GDM1 (cell line): ENCODE results near the gene VEGFC.

ENCODE experiments used
- DNase-seq: peaks from one replicate; lab custom pipeline; 2025; lab: John Stamatoyannopoulos, UW

Gene VEGFC

DNA sequence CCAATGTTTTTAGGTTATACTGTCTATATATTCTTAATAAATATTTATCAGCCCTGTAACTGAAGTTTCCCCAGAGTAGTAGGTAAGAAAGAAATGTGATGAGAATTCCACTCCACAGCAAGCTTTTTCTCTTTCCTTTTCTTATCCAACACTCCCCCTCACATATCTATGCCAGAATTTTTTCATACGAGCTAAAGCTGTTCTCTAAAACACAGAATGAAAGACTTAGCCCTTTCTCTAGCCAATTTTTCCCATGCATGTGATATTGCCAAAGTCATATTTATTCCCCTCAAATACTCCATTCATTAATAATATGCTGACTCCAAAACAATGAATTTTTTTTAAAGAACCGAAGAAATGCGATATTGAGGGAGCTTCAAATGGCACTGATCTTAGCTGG, 32.3 kb downstream of the VEGFC start:
- DNase-seq, result no peak

DNA sequence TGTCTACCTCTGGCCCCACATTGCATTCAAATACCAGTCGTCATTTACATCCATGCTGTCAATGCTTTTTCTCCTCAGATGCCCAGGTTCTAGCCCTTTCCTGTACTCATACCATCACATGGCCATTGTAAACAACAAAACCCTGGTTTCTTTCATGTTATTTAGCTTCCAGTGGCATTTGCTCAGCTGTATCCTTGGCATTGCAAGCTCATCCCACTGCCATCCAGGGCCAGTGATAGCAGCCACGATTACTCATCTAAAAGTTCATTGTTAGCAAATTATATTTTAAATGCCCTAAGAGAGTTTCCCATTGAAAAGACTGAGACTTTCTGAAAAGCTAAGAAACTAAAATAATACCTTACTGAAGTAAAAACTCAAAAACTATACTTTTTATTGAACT, 34.0 kb downstream of the VEGFC start:
- DNase-seq, result no peak

DNA sequence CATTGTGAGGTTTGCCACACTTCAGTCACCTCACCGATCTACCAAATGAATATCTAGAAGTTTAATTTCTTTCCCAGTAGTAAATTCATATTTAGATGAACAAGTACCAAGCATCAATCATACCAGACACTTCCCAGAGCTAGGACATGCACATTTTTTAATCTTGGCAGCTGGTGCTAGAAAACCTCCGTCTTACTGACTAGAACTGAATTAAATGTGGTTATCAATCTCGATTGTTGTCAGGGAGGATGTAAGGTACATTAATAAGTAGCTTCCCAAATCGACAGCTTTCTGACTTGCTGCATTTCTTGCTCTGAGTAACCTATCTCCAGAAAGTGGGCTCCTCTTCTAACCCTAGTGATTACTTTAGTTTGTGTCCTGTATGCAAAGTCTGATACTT, 34.4 kb downstream of the VEGFC start:
- DNase-seq, result no peak

DNA sequence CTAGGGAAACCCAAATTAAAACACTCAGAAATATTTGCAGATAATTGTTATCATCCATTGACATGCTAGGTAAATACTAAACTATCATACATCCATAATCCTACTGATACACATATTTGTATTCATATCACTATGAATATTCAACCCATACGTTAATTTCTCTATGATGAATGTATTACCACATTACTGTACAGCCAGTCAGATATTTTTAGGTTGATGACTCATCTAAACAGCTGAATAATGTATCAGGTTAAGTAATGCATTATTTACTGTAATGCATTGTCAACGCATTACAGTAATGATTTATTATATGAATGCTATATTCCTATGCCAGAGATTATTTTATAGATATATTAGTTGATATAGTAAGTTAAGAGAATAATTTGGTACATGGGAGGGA, 37.1 kb downstream of the VEGFC start:
- DNase-seq, result no peak

DNA sequence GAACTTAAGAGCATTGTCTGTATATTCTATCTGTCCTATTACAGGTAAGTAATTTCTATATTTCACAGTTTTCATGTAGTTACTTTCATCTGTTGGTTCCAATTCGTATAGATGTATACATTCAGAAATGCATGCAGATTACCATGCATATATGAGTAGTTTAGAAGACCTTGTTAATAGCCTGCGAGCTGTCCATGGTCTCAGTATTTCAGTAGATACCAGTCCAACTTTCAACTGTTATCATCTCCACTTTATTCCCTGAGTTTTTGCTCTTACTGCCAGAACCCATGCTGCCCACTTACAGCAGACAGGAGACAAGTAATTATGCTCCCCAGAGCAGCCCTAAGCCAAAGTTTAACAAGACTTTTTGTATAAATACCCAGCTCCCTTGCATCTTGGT, 37.7 kb downstream of the VEGFC start:
- no peak for DNase-seq

DNA sequence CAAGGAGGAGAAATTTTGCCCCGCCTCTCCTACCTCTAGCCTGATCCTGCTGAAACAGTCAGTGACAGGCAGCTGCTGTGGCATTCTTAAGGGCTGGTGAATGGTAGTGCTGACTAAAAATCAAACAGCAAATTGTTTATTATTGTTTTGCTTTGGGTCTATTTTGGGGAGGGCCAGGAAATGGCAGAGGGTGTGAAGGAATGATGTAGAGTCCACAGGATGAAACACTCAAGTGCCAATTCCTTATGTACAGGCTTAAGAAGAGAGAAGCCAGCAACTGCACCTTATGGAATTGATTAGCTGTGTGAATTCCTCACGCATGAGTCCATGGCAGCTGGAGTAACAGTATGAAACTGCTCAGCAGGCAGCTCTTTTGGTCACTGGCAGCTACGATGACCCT, 39.7 kb downstream of the VEGFC start:
- DNase-seq, result no peak

DNA sequence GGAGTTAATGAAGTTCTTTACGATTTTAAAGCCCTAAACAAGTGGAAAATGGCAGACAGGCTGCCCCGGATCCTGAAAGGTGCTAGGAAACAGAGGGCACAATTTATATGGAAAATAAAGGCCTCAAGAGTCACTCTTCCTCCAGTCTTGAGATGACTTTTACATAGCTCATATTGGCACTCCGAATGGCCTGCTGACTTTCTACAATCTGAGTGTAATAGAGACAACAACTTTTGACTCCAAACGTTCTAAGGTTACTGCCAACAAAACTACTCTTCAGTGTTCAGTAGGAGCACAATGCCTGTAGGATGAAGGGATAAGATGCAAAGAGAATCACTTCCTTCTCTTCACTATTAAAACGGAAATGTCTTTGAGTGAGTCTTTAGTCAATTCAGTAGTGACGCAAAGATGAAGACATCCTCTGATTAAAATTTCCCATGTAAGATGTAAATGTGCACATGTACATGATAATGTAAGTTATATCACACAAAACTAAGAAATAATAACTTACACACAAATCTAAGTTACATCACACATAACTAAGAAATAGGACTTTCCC, 40.5 kb downstream of the VEGFC start:
- no peak for DNase-seq

DNA sequence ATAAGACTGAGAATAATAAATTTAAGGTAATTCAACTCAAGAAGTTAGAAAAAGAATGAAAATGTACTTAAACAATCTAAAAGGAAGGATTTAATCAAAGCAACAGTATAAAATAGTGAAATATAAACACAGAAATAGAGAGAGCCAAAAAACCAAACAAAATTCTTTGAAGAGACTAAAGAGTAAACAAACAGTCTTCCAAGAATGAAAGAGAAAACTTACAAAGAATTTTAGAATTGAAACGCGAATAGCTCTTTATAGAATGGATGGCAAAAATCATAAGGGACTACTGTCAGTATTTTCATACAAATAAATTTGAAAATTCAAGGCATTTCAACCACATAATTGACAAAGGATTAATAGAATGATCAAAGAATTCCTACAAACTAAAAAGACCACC, 41.7 kb downstream of the VEGFC start:
- DNase-seq, result no peak

DNA sequence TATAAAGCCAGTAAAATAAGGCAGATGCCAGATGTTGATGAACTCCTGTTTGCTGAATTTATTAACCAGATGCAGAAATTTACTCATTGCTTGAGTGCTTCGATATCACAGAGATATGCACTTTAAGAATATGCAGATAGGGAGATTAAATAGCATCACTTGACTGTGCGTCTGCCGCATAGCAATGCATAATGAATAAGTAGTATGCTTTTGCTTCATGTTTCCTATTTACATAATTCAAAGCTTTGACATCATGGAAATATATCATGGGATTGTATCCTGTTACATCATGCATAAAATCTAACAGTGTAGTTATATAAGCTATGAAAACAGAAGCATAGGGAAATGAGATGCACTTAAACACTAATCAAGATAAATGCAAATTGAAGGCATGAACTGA, 45.9 kb downstream of the VEGFC start:
- no peak for DNase-seq

DNA sequence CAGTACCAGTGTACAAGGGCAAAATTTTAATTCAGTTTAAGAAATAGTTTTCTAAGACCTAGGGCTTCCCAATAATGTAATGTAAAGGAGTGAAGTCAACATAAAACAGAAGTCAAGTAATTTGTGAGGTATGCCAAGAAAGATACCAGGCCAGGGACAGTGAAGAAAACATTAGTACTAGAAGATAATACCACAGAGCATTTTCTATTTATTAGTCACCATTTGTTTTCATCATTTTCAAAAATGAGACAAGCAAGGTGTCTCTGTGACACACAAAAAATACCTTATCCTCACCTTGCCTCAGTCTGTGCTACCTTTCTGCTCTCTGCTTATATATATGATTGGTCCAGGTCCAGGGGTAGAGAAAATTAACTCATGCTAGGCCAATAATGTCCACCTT, 46.8 kb downstream of the VEGFC start:
- no peak for DNase-seq

DNA sequence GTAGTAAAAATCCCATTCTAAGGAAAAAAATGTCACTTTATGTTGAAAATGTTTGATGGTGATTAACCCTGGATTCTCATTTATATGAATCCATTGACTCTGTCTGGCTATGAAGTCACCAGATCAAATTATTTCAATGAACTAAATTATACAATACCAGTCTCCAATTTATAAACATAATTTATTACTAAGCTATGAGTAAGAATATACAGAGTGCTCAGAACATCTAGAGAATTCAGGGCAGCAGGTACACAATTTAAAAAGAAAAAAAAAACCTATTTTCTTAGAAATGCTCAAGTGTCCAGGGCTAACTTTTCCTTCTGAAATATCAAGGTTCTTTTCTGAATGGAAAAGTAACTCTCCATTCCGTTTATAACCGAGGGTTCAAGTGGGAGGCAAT, 48.6 kb downstream of the VEGFC start:
- no peak for DNase-seq

DNA sequence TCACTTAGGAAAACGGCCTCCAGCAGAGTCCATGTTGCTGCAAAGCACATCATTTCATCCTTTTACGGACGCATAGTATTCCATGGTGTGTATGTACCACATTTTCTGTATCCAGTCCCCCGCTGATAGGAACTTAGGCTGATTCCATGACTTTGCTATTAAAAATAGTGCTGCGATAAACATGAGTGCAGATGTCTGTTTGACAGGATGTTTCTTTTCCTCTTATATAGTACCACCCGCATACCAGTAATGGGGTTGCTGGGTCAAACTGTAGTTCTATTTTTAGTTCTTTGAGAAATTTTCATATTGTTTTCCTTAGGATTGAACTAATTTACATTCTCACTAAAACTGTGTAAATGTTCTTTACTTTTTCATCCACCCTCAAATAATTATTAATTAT, 50.5 kb downstream of the VEGFC start:
- DNase-seq, result no peak

DNA sequence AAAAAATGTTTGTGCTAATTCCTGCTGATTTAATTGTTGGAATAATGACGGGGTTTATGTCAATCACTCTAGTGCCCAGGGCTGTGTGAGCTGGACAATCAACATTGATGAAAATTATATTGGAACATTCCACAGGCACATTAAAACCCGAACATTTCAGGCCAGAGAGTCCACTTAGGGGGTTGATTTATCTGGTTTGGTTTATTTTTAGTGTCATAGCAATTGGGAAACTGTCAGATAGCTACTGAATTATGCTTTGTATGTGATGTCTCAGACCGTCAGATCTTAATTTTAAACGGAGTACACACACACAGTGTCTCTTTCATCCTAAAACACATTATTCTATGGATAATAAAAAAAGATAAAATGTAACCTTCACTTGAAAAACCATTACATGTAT, 51.5 kb downstream of the VEGFC start:
- DNase-seq, result no peak

DNA sequence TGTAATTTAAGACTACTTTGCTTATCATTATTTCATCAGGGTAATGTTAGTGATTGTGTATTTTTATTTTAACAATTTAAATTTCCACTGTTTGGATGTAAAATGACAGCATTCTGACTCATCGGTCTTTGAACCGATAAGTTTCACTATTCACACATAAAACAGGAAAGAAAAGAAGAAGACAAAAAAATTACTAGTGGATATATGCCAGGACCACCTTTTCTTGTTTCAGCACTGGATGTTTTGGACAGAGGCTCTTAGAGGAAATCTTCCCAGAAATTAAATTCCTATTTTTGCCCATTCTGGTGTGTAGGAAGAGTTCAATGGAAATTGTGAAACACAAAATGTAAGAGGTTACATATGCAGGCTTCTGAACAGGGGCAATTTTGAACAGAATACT, 57.4 kb downstream of the VEGFC start:
- no peak for DNase-seq

DNA sequence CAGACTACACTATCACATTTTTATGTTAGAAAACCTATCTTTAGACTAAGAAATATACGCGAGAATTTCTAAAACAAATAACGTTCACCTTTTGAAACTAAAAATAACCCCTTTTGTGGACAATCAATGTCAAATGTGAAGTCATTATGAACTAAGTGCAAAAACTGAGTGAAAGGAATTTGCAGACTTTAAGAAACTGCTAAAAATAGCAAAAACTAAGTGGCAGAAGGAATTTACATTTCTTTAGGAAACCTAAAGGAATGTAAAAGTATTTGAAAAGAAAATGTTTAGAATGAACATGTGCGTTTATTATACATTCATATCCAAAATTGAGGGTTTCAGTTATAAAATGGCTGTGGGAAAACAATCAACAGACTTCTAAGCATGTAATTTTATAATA, 58.3 kb downstream of the VEGFC start:
- DNase-seq, result no peak

DNA sequence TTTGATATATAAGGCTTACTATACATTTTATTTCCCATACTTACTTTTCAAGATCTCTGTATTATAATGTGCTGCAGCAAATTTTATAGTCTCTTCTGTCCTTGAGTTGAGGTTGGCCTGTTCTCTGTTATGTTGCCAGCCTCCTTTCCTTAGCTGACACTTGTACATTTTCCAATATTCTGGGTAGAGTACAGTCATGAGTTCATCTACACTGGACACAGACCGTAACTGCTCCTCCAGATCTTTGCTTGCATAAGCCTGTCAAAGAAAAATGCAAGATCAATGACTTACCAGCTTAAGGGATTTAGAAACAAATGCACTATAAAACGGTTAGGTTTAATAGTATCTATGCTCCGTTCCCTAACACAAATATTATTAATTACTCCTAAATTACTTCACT, 63.2 kb downstream of the VEGFC start:
- no peak for DNase-seq

DNA sequence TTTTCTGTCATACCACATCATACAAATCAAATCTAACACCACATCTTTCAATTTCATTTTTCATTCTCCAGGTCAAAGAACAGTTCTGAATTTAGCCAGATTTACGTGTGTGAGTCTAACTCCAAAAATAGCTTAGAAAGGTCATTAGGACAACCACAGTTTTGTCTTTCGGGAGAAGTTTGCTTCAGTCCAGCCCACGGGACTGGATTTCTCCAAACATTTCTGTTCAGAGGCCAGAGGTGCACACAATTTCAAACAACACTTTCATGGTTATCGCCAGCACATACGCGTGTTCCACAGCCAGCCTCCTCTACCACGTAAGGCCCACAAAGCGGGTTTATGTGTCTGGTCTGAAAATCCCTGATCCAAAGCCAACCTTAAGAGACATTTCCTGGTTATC, 65.9 kb downstream of the VEGFC start:
- DNase-seq, result no peak

DNA sequence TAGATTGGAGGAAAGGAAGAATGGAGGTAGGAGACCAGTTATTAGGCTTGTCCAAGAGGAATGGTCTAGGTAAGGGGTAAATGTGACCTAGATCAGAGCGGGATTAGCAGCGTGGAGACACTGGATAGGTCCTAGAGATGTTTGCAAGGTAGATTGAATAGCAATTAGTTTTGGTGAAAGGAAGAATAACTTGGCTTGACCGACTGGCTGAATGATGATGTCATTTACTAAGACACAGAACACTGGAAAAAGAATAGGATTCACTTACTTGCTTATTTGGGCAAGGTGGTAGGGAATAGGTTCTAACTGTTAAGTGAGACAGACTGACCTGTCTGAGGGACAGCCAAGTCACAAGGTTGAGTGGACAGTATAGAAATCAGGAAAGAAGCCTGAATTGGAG, 71.3 kb downstream of the VEGFC start:
- DNase-seq, result no peak

DNA sequence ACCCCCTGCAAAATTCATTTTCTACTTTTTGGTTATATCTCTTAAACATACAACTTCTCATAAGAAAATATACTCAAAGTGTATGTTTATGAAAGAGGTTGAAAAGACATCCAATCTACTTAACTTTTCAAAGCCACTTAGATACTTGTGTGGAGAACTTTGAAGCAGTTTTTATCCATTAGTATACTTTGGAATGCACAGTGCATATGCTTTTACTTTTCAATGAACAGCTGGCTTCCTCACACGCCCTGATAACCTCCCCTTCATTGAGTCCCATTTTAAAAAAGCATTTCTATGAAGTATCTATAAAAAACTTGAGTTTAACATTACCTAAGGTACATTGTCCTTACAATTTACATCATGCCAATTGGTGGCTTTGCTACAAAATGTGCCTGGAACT, 73.8 kb downstream of the VEGFC start:
- DNase-seq, result no peak

DNA sequence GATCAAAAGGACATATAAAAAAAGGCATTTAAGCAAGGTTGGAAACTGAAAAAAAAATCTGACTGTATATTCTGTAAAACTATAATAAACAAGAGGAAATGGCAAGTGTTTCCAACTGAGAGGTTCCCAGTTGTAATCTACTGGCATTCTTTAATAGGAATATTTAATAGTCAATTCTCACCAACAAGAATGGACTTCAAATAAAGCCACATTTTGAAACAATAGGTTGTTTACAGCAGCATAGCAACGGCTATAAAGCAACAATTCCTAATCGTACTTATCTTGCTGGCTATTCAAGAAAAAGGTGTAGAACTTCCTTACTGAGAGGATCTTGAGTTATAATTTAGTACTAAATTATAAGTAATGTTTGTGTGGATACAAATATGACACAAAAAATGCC, 75.5 kb downstream of the VEGFC start:
- DNase-seq, result no peak

DNA sequence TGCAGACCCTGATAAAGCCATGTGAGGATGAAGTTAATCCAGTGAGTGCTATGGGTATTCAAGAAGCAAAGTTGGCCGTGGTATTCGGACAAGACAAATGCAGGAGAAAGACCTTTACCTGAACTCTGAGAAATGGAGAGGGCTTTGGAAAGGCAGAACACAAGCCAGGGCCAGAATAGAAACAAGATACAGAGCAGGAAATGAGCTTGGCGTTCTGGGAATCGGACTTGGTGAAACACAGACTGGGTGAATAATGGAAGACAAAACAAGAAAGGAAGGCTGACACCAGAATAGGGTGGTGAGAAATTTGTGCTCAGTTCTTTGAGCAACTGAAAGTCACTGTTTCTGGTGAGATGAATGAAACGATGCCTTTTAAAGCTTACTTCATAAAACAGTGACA, 83.3 kb downstream of the VEGFC start:
- DNase-seq, result no peak

DNA sequence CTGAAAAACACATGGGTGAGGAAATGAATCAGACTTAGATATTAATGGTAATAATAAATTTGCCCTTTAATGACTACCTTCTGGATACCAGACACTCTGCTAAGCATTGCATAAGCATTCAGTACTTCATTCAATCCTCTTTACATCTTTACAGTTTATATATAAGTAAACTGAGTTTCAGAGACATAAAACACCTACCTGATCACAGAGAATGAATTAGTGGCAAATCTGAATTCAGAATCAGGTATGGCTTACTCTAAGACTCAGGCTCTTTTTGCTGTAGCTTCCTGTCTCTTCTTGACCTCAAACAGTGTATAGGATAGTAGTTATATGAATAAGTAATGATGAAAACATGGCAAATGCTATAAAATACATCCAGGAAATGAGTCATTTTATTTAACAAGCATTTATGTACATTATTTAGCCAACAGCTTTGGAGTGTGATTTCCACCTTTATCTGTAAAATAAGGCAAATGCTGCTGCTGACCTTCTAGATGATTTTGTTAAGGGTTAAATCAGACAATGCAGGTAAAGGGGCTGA, 83.9 kb downstream of the VEGFC start:
- no peak for DNase-seq

DNA sequence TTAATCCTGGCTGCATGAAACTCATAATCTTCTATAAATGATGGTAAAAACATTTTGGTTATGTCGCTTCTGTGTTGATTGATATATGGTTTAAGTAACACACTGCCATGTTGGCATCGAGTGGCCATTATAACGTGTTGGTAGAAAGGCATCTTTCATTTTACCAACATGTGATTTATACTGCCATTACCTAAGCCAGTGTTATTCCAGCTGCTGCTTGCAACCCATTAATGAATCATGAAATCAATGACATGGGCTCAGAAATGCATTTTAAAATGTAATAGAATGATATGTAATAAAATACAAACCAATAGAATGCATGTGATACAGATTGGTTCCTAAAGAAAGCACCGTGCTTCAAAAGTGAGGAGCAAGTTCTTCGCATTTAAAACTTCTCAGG, 102.0 kb downstream of the VEGFC start:
- DNase-seq, result no peak

DNA sequence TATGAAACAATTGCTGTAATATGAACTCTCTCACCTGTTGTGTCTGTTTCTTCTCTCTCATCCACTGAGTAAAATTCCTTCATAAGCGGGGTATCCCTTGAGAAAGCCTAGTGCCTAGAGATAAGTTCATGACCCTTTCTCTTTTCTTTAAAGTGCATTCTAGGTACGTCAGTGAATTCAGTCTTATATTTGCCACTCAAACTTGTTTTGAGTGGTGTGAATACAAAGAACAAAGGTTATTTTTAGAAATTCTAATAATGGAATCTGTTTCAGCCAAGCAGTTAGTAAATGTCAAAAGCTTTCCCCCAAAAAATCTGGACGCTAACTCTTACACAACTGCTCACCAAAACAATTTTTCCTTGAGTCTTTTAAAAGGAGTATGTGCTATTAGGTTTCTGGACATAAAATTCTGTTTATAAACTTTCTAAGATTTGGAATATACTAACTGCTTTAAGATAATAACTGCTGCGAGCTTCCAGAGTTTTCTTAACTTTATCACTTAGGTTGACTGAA, 112.0 kb downstream of the VEGFC start:
- no peak for DNase-seq

DNA sequence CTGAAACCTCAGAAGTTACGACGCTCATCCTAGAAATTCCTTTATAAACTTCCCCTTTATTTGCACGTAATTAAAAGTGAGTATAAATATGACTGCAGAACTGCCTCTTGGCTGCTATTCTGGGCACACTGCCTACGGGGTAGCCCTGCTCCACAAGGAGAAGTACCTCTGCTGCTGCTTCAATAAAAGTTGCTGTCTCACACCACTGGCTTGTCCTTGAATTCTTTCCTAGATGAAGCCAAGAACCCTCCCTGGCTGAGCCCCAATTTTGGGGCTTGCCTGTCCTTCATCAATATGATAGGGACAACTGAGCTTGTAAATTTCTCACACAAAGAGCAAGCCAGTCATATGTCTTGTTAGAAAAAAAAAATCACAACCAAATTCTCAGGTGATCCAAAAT, 115.8 kb downstream of the VEGFC start:
- no peak for DNase-seq
